H1 (cell line): ENCODE results near the gene CPZ. TPM values are rescaled to one million over a fixed set of nuclear protein-coding genes. Genes with fewer than 3 reads are reported as not detected.

Experiments used
- CTCF ChIA-PET: fragments of 300-600 bp; sonication (Branson Sonifier 250); formaldehyde crosslinking; loops from one replicate; lab custom pipeline; 2021; ENCODE audit not compliant: partially characterized antibody; lab: Charles Lee
- POLR2A ChIA-PET: fragments of 300-600 bp; sonication (Branson Sonifier 250); formaldehyde crosslinking; loops from one replicate; lab custom pipeline; 2021; ENCODE audit warnings: inconsistent platforms; ENCODE audit not compliant: partially characterized antibody; lab: Charles Lee
- DNase-seq, 2 experiments: peaks; one replicate each; pipeline versions ENCODE4 v3.0.0 to v3.0.0-alpha.2; 2010 to 2022; ENCODE audit warnings: low spot score in 2 of 2, low read depth in 1 of 2, mixed read lengths in 1 of 2
- FAIRE-seq: peaks from 2 replicates; lab custom pipeline; 2011; peaks lifted over from hg19 to GRCh38; lab: Jason Lieb, UNC
- H2AFZ ChIP-seq: 2 replicates; pipeline ENCODE4 v1.8.1; 2012; ENCODE audit warnings: low read length, inconsistent platforms
- H2AK5ac ChIP-seq: 2 replicates; pipeline ENCODE4 v1.6.1; 2013; ENCODE audit warnings: low read depth, low read length
- H2BK120ac ChIP-seq: replicated peaks from 2 replicates; pipeline ENCODE3; 2013; ENCODE audit warnings: low read depth, low read length, inconsistent platforms
- H2BK12ac ChIP-seq: 2 replicates; pipeline ENCODE4 v1.6.1; 2013; ENCODE audit warnings: low read depth, low read length
- H2BK15ac ChIP-seq: 2 replicates; pipeline ENCODE4 v1.6.1; 2013; ENCODE audit warnings: low read length
- H2BK20ac ChIP-seq: 2 replicates; pipeline ENCODE4 v1.6.1; 2013; ENCODE audit warnings: low read length
- H2BK5ac ChIP-seq: 2 replicates; pipeline ENCODE4 v1.6.1; 2013; ENCODE audit warnings: low read depth, low read length
- H3K14ac ChIP-seq: 2 replicates; pipeline ENCODE4 v1.6.1; 2013; ENCODE audit warnings: inconsistent platforms; ENCODE audit not compliant: insufficient read length
- H3K18ac ChIP-seq: 2 replicates; pipeline ENCODE4 v1.6.1; 2013; ENCODE audit warnings: low read length; ENCODE audit errors: extremely low read depth
- H3K23ac ChIP-seq: 2 replicates; pipeline ENCODE4 v1.6.1; 2013; ENCODE audit warnings: inconsistent platforms; ENCODE audit not compliant: insufficient read length
- H3K23me2 ChIP-seq: 2 replicates; pipeline ENCODE4 v1.6.1; 2013; ENCODE audit warnings: low read depth, low read length
- H3K27ac ChIP-seq: 2 replicates; pipeline ENCODE4 v1.6.1; 2011; ENCODE audit warnings: low read depth, low read length, inconsistent platforms
- H3K27me3 ChIP-seq, 4 experiments: replicated peaks in 1 of 4; 1 replicate in 1 of 4; 2 replicates in 3 of 4; pipeline versions ENCODE4 v1.6.1 to v1.8.1; 2011 to 2013; ENCODE audit warnings: low read length in 3 of 4, mild to moderate bottlenecking in 3 of 4, inconsistent platforms in 2 of 4, mixed read lengths in 2 of 4, moderate library complexity in 1 of 4; ENCODE audit not compliant: control insufficient read depth in 3 of 4, insufficient read depth in 3 of 4; ENCODE audit errors: extremely low read depth in 1 of 4
- H3K36me3 ChIP-seq, 4 experiments: 2 replicates each; pipeline versions ENCODE4 v1.6.1 to v1.8.1; 2011 to 2013; ENCODE audit warnings: mild to moderate bottlenecking in 4 of 4, low read length in 3 of 4, moderate library complexity in 2 of 4, control low read depth in 1 of 4, inconsistent platforms in 1 of 4; ENCODE audit not compliant: insufficient read depth in 4 of 4, control insufficient read depth in 2 of 4
- H3K4ac ChIP-seq: replicated peaks from 2 replicates; pipeline ENCODE3; 2013; ENCODE audit warnings: low read length, low read depth, mixed read lengths, inconsistent platforms; ENCODE audit not compliant: insufficient read length
- H3K4me1 ChIP-seq, 4 experiments: replicated peaks in 1 of 4; 1 replicate in 1 of 4; 2 replicates in 3 of 4; pipeline versions ENCODE4 v1.6.1 to v1.8.1; 2011 to 2013; ENCODE audit warnings: low read length in 3 of 4, inconsistent platforms in 2 of 4, mixed read lengths in 1 of 4; ENCODE audit not compliant: insufficient read depth in 4 of 4, control insufficient read depth in 3 of 4
- H3K4me2 ChIP-seq, 2 experiments: 2 replicates each; pipeline versions ENCODE4 v1.6.1 to v1.8.1; 2011 to 2013; ENCODE audit warnings: low read depth in 2 of 2, low read length in 2 of 2, control low read depth in 1 of 2, inconsistent platforms in 1 of 2, mild to moderate bottlenecking in 1 of 2; ENCODE audit not compliant: insufficient read depth in 1 of 2
- H3K4me3 ChIP-seq, 4 experiments: fragments of 200-600, 300-600 bp in 1 of 4; sonication (generic), shearing (Covaris generic), sonication (Bioruptor Twin) in 1 of 4; 2 replicates each; pipeline versions ENCODE4 v1.5.1 to v1.8.1; 2011 to 2016; ENCODE audit warnings: low read length in 4 of 4, low read depth in 3 of 4, control low read depth in 2 of 4, inconsistent platforms in 2 of 4, mild to moderate bottlenecking in 2 of 4, mixed read lengths in 1 of 4, moderate library complexity in 1 of 4; ENCODE audit not compliant: insufficient read depth in 2 of 4; ENCODE audit errors: extremely low read depth in 1 of 4
- H3K56ac ChIP-seq: replicated peaks from 2 replicates; pipeline ENCODE3; 2013; ENCODE audit warnings: low read depth, mild to moderate bottlenecking, mixed read lengths, low read length, inconsistent platforms; ENCODE audit not compliant: insufficient read length
- H3K79me1 ChIP-seq: 2 replicates; pipeline ENCODE4 v1.6.1; 2013; ENCODE audit warnings: low read depth, low read length, control low read depth
- H3K79me2 ChIP-seq, 2 experiments: 2 replicates each; pipeline versions ENCODE4 v1.6.1 to v1.8.1; 2012 to 2013; ENCODE audit warnings: low read length in 2 of 2, mild to moderate bottlenecking in 2 of 2, inconsistent platforms in 1 of 2; ENCODE audit not compliant: insufficient read depth in 2 of 2, control insufficient read depth in 1 of 2
- H3K9ac ChIP-seq, 4 experiments: replicated peaks in 1 of 4; 1 replicate in 1 of 4; 2 replicates in 3 of 4; pipeline versions ENCODE4 v1.6.1 to v1.8.1; 2011 to 2013; ENCODE audit warnings: low read depth in 3 of 4, low read length in 3 of 4, control low read depth in 2 of 4, mild to moderate bottlenecking in 2 of 4, moderate library complexity in 2 of 4, inconsistent platforms in 1 of 4; ENCODE audit errors: extremely low read depth in 1 of 4
- H3K9me3 ChIP-seq, 2 experiments: 2 replicates each; pipeline versions ENCODE4 v1.6.1 to v1.8.1; 2012 to 2013; ENCODE audit warnings: mild to moderate bottlenecking in 2 of 2, moderate library complexity in 2 of 2, control low read depth in 1 of 2, inconsistent platforms in 1 of 2, low read depth in 1 of 2, low read length in 1 of 2, mixed read lengths in 1 of 2; ENCODE audit not compliant: insufficient read depth in 2 of 2
- H4K20me1 ChIP-seq, 2 experiments: replicated peaks in 1 of 2; 2 replicates each; pipeline versions ENCODE3 to v1.8.1; 2011 to 2013; ENCODE audit warnings: inconsistent platforms in 2 of 2, low read length in 2 of 2, mild to moderate bottlenecking in 1 of 2; ENCODE audit not compliant: insufficient read depth in 2 of 2, control insufficient read depth in 1 of 2
- H4K5ac ChIP-seq: 2 replicates; pipeline ENCODE4 v1.6.1; 2013; ENCODE audit warnings: low read length, low read depth, mixed read lengths, inconsistent platforms; ENCODE audit not compliant: insufficient read length
- H4K8ac ChIP-seq: 2 replicates; pipeline ENCODE4 v1.8.0; 2013; ENCODE audit warnings: mild to moderate bottlenecking, moderate library complexity, low read length, inconsistent platforms; ENCODE audit not compliant: insufficient read depth; ENCODE audit errors: extremely low read depth
- H4K91ac ChIP-seq: replicated peaks from 2 replicates; pipeline ENCODE3; 2013; ENCODE audit warnings: low read length, mixed read lengths, inconsistent platforms; ENCODE audit not compliant: insufficient read length
- CHD1 ChIP-seq: IDR thresholded peaks from 2 replicates; pipeline ENCODE4 v1.6.1; 2012; ENCODE audit warnings: low read depth, low read length, improper control_type of control experiment
- JUND ChIP-seq: IDR thresholded peaks from 2 replicates; pipeline ENCODE4 v1.6.1; 2011; ENCODE audit warnings: mild to moderate bottlenecking, improper control_type of control experiment, low read length
- MAFK ChIP-seq: IDR thresholded peaks from 2 replicates; pipeline ENCODE4 v1.6.1; 2012; ENCODE audit warnings: low read depth, mild to moderate bottlenecking, improper control_type of control experiment, low read length
- POLR2AphosphoS5 ChIP-seq: IDR thresholded peaks from 2 replicates; pipeline ENCODE4 v1.6.1; 2011; ENCODE audit warnings: low read depth, low read length
- WGBS, 2 experiments: shearing (Covaris generic) in 1 of 2; methylation state at CpG; one replicate each; pipeline versions ENCODE4 v1.1.6 to v1.1.7; 2013 to 2015; ENCODE audit warnings: low lambda C conversion rate in 2 of 2, mixed read lengths in 2 of 2, inconsistent platforms in 1 of 2, low coverage in 1 of 2, missing lambda C conversion rate in 1 of 2; ENCODE audit not compliant: insufficient replicate concordance in 2 of 2, insufficient coverage in 1 of 2, insufficient read length in 1 of 2; ENCODE audit errors: extremely low coverage in 1 of 2, missing lambda C conversion rate in 1 of 2; 5-methylcytosine and 5-hydroxymethylcytosine counted together
- polyA plus RNA-seq, 7 experiments: library from polyadenylated mRNA; depleted of rRNA in 3 of 7; stranded (reverse) in 5 of 7; unstranded in 2 of 7; fragments of >200 nt in 5 of 7; fragments of 200-250 nt in 2 of 7; gene quantifications; 1 replicate in 5 of 7; 2 replicates in 1 of 7; 4 replicates in 1 of 7; pipeline versions ENCODE4 v1.2.1 to v1.2.3, GENCODE V29; 2011 to 2013; ENCODE audit warnings: missing spikeins in 2 of 7, mixed read lengths in 2 of 7
- total RNA-seq: library from RNA; stranded (reverse); fragmentation: NEBNext Ultra II Directional; extraction: Animal tissue kit (Norgen Biotek cat#: 25700); gene quantifications from 2 replicates; pipeline ENCODE4 v1.2.1, GENCODE V29; 2021

The CPZ gene
- total and polyA plus RNA-seq, 2 of the 8 experiments (the other 6 are each of a cell fraction or from before 2014, with no cell fraction given), result 28.8 to 40.7 TPM

- no peak overlapping the region for H3K9ac ChIP-seq
- no peak overlapping the region for H2BK120ac ChIP-seq
- no peak overlapping the region for H2AFZ ChIP-seq
- FAIRE-seq (no peak), DNase-seq (no peak)
- no peak overlapping the region for H3K27ac ChIP-seq
- H3K79me2 ChIP-seq, result no peaks in the 10 kb centered on the region
- no peak overlapping the region for H3K14ac ChIP-seq
- no peak overlapping the region for H3K4me2 ChIP-seq
- no peak overlapping the region for H3K4ac ChIP-seq
- no peaks in the 10 kb centered on the region for H3K9me3 ChIP-seq
- no peak overlapping the region for H3K18ac ChIP-seq
- ChIA-PET CTCF (interaction anchor here (1.1 to 1.7 kb wide), 2 partner anchors 9 to 39 kb away, joined by 3 to 4 read pairs; no protein-coding TSS in a partner anchor), POLR2A (no interaction called here)
- H4K20me1 ChIP-seq, result no peaks in the 10 kb centered on the region
- H2AK5ac ChIP-seq, result no peak overlapping the region
- H3K27me3 ChIP-seq, result no peaks in the 10 kb centered on the region
- no peaks in the 10 kb centered on the region for H3K23me2 ChIP-seq
- H3K79me1 ChIP-seq, result no peaks in the 10 kb centered on the region
- H2BK20ac ChIP-seq, result no peak overlapping the region
- no peak for TF ChIP-seq MAFK
- no peak for TF ChIP-seq JUND
- no peak for TF ChIP-seq POLR2AphosphoS5
- TF ChIP-seq CHD1, result no peak
- H2BK15ac ChIP-seq, result no peak overlapping the region
- H4K91ac ChIP-seq, result no peak overlapping the region
- peaks cover 0 to 2% (median 0%) of the 10 kb centered on the region in 4 experiments; a peak in 4 of 7 replicates for H3K4me1 ChIP-seq
- H3K56ac ChIP-seq, result no peak overlapping the region
- 92% methylated on average over 36 of the region's 36 CpGs; no CpG with 5 or more reads in 1 of the 2 experiments for WGBS, 2 experiments
- no peak overlapping the region for H4K5ac ChIP-seq
- H2BK12ac ChIP-seq, result no peak overlapping the region
- H4K8ac ChIP-seq, result no peak overlapping the region; the same call in 1 of the 2 replicates
- H3K23ac ChIP-seq, result no peak overlapping the region
- no peak overlapping the region for H2BK5ac ChIP-seq
- no peak overlapping the region for H3K4me3 ChIP-seq
- no peaks in the 10 kb centered on the region for H3K36me3 ChIP-seq
Observed at GRCh38 chr4:8646296-8647093, 53.9 kb downstream of the CPZ start.
